ENCODE measurements around the gene ESR1. TPM values are rescaled to one million over a fixed set of nuclear protein-coding genes. Genes with fewer than 3 reads are reported as not detected.

The ESR1 gene
- polyA plus RNA-seq, 4 donors, result 0.13 to 0.55 TPM; not detected in 2

- Histone ChIP-seq H3K4me1 (ENCODE audit: control insufficient read depth in 3 of 3, insufficient read depth in 2 of 3, low read depth in 1 of 3, low read length in 2 of 3) (no peaks in the 10 kb centered on the region), H3K27me3 (ENCODE audit: control insufficient read depth in 3 of 3, insufficient read depth in 3 of 3, low read length in 3 of 3) (no peaks in the 10 kb centered on the region), H3K9me3 (ENCODE audit: control insufficient read depth in 2 of 2, insufficient read depth in 1 of 2, low read depth in 1 of 2, low read length in 1 of 2) (no peaks in the 10 kb centered on the region), H3K4me3 (ENCODE audit: low read depth in 1 of 3, low read length in 3 of 3) (no peak overlapping the region), H3K27ac (ENCODE audit: low read depth in 1 of 3, low read length in 2 of 3) (peak overlapping the region in 1 of 3 donors; percentile 43), H3K36me3 (ENCODE audit: control insufficient read depth in 3 of 3, insufficient read depth in 2 of 3, low read depth in 1 of 3, low read length in 3 of 3) (no peaks in the 10 kb centered on the region)
- 38 to 56% (median 41%) methylated on average over 3 of the region's 3 CpGs for WGBS, 3 donors
- peak; percentile 21 to 63 for DNase-seq
- FAIRE-seq, result no peak
These were observed 287.6 kb downstream of the ESR1 start for GRCh38 chr6:152094992-152095592.

GRCh38 chr6:152096863-152097496 lies 289.5 kb downstream of the ESR1 start:
- H3K4me3 ChIP-seq (ENCODE audit: low read depth in 1 of 3, low read length in 3 of 3), result no peak overlapping the region
- H3K36me3 ChIP-seq (ENCODE audit: control insufficient read depth in 3 of 3, insufficient read depth in 2 of 3, low read depth in 1 of 3, low read length in 3 of 3), result no peaks in the 10 kb centered on the region
- no peaks in the 10 kb centered on the region for H3K9me3 ChIP-seq (ENCODE audit: control insufficient read depth in 2 of 2, insufficient read depth in 1 of 2, low read depth in 1 of 2, low read length in 1 of 2)
- FAIRE-seq (no peak), DNase-seq (no peak)
- H3K4me1 ChIP-seq (ENCODE audit: control insufficient read depth in 3 of 3, insufficient read depth in 2 of 3, low read depth in 1 of 3, low read length in 2 of 3), result no peaks in the 10 kb centered on the region
- no peak overlapping the region for H3K27ac ChIP-seq (ENCODE audit: low read depth in 1 of 3, low read length in 2 of 3)
- no peaks in the 10 kb centered on the region for H3K27me3 ChIP-seq (ENCODE audit: control insufficient read depth in 3 of 3, insufficient read depth in 3 of 3, low read length in 3 of 3)
- WGBS, 3 donors, result 55 to 57% (median 55%) methylated on average over 5 of the region's 5 CpGs

- Histone ChIP-seq H3K36me3 (ENCODE audit: control insufficient read depth in 3 of 3, insufficient read depth in 2 of 3, low read depth in 1 of 3, low read length in 3 of 3) (no peaks in the 10 kb centered on the region), H3K27me3 (ENCODE audit: control insufficient read depth in 3 of 3, insufficient read depth in 3 of 3, low read length in 3 of 3) (no peaks in the 10 kb centered on the region), H3K9me3 (ENCODE audit: control insufficient read depth in 2 of 2, insufficient read depth in 1 of 2, low read depth in 1 of 2, low read length in 1 of 2) (no peaks in the 10 kb centered on the region), H3K4me1 (ENCODE audit: control insufficient read depth in 3 of 3, insufficient read depth in 2 of 3, low read depth in 1 of 3, low read length in 2 of 3) (no peaks in the 10 kb centered on the region), H3K4me3 (ENCODE audit: low read depth in 1 of 3, low read length in 3 of 3) (no peak overlapping the region), H3K27ac (ENCODE audit: low read depth in 1 of 3, low read length in 2 of 3) (no peak overlapping the region)
- WGBS, 3 donors, result 88 to 90% (median 88%) methylated on average over 14 of the region's 14 CpGs
- no peak for DNase-seq
- no peak for FAIRE-seq
These were observed 291.2 kb downstream of the ESR1 start for GRCh38 chr6:152098683-152099082.

- Histone ChIP-seq H3K36me3 (ENCODE audit: control insufficient read depth in 3 of 3, insufficient read depth in 2 of 3, low read depth in 1 of 3, low read length in 3 of 3) (no peaks in the 10 kb centered on the region), H3K9me3 (ENCODE audit: control insufficient read depth in 2 of 2, insufficient read depth in 1 of 2, low read depth in 1 of 2, low read length in 1 of 2) (no peaks in the 10 kb centered on the region), H3K27ac (ENCODE audit: low read depth in 1 of 3, low read length in 2 of 3) (no peak overlapping the region), H3K4me1 (ENCODE audit: control insufficient read depth in 3 of 3, insufficient read depth in 2 of 3, low read depth in 1 of 3, low read length in 2 of 3) (no peaks in the 10 kb centered on the region), H3K4me3 (ENCODE audit: low read depth in 1 of 3, low read length in 3 of 3) (no peak overlapping the region), H3K27me3 (ENCODE audit: control insufficient read depth in 3 of 3, insufficient read depth in 3 of 3, low read length in 3 of 3) (no peaks in the 10 kb centered on the region)
- DNase-seq (no peak), FAIRE-seq (no peak)
- 89 to 95% (median 92%) methylated on average over 4 of the region's 4 CpGs for WGBS, 3 donors
These were observed 292.1 kb downstream of the ESR1 start for GRCh38 chr6:152099446-152100182.

GRCh38 chr6:152100183-152100618 lies 292.7 kb downstream of the ESR1 start:
- WGBS, 3 donors, result 41 to 68% (median 51%) methylated on average over 7 of the region's 7 CpGs
- FAIRE-seq (no peak), DNase-seq (no peak)
- Histone ChIP-seq H3K4me3 (ENCODE audit: low read depth in 1 of 3, low read length in 3 of 3) (no peak overlapping the region), H3K4me1 (ENCODE audit: control insufficient read depth in 3 of 3, insufficient read depth in 2 of 3, low read depth in 1 of 3, low read length in 2 of 3) (no peaks in the 10 kb centered on the region), H3K27me3 (ENCODE audit: control insufficient read depth in 3 of 3, insufficient read depth in 3 of 3, low read length in 3 of 3) (no peaks in the 10 kb centered on the region), H3K36me3 (ENCODE audit: control insufficient read depth in 3 of 3, insufficient read depth in 2 of 3, low read depth in 1 of 3, low read length in 3 of 3) (no peaks in the 10 kb centered on the region), H3K9me3 (ENCODE audit: control insufficient read depth in 2 of 2, insufficient read depth in 1 of 2, low read depth in 1 of 2, low read length in 1 of 2) (no peaks in the 10 kb centered on the region), H3K27ac (ENCODE audit: low read depth in 1 of 3, low read length in 2 of 3) (no peak overlapping the region)

DNA sequence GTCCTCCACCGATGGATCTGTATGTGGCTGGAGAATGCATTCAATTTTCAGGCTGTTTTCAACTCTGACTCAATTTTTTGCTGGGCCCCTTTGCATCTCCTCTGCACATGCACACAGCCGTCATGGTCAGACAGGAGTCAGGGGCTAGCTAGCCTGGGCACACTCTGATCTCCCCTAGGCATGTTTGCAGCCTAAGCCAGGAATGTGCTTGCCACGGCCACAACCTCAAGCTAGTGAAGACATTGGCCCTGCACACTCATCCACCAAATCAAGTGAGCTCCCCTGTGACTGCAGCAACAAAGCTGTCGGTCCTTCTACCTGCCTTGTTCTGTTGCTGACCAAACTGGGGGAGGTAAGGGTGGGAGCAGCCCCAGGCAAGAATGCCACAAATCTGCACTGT lies 300.5 kb downstream of the ESR1 start:
- no peak overlapping the region for H3K4me3 ChIP-seq (ENCODE audit: low read depth in 1 of 3, low read length in 3 of 3)
- no peaks in the 10 kb centered on the region for H3K4me1 ChIP-seq (ENCODE audit: control insufficient read depth in 3 of 3, insufficient read depth in 2 of 3, low read depth in 1 of 3, low read length in 2 of 3)
- no peaks in the 10 kb centered on the region for H3K9me3 ChIP-seq (ENCODE audit: control insufficient read depth in 2 of 2, insufficient read depth in 1 of 2, low read depth in 1 of 2, low read length in 1 of 2)
- 76 to 81% (median 77%) methylated on average over 4 of the region's 4 CpGs for WGBS, 3 donors
- no peaks in the 10 kb centered on the region for H3K27me3 ChIP-seq (ENCODE audit: control insufficient read depth in 3 of 3, insufficient read depth in 3 of 3, low read length in 3 of 3)
- no peak overlapping the region for H3K27ac ChIP-seq (ENCODE audit: low read depth in 1 of 3, low read length in 2 of 3)
- no peak for DNase-seq
- no peaks in the 10 kb centered on the region for H3K36me3 ChIP-seq (ENCODE audit: control insufficient read depth in 3 of 3, insufficient read depth in 2 of 3, low read depth in 1 of 3, low read length in 3 of 3)
- no peak for FAIRE-seq

DNA sequence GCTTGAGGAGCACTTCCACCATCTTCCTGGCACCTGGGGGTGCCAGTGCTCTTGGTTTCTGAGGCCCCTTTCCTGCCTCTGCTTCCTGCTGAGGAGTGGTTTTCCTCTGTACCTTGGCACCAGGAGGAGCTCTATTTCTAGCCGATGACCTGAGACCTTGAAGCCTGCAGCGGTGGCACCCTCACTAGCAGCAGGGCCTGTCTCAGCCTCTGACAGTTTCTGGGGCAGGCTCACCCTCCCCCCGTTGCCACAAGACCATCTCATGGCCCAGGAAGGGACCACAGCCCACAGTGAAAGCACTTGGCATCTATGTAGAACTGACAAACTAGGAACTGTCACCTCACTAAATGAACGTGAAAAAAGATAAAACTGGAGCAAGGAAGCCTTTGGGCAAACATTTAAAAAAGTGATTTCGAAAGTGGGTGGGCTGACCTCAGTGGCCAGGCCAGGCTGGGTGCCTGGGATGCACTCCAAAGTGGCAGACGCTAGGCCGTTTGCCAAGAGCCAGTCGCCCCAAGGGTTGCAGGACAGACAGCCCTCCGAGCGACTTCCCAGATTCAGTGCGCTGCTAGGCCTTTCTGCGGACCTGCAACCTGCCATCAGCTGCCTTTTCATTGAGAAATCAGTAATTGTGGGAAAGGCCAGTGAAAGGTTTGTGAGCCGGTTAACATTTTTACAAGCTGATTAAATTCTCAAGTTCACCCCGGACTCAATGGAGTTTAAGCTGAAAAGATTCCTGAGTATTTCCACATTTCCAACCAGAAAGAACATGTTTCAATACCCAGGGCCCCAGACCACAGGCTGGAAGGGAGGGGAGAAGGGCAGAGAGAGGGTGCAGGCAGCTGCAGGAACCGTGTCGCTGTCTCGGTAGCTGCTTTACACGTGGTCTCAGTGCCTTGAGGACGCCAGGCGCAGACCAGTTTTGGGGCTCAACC lies 303.7 kb downstream of the ESR1 start:
- WGBS, 3 donors, result 62 to 70% (median 69%) methylated on average over 20 of the region's 20 CpGs
- H3K4me3 ChIP-seq (ENCODE audit: low read depth in 1 of 3, low read length in 3 of 3), result no peak overlapping the region
- FAIRE-seq (no peak), DNase-seq (no peak)
- H3K9me3 ChIP-seq (ENCODE audit: control insufficient read depth in 2 of 2, insufficient read depth in 1 of 2, low read depth in 1 of 2, low read length in 1 of 2), result no peaks in the 10 kb centered on the region
- no peaks in the 10 kb centered on the region for H3K27me3 ChIP-seq (ENCODE audit: control insufficient read depth in 3 of 3, insufficient read depth in 3 of 3, low read length in 3 of 3)
- no peaks in the 10 kb centered on the region for H3K4me1 ChIP-seq (ENCODE audit: control insufficient read depth in 3 of 3, insufficient read depth in 2 of 3, low read depth in 1 of 3, low read length in 2 of 3)
- no peaks in the 10 kb centered on the region for H3K36me3 ChIP-seq (ENCODE audit: control insufficient read depth in 3 of 3, insufficient read depth in 2 of 3, low read depth in 1 of 3, low read length in 3 of 3)
- no peak overlapping the region for H3K27ac ChIP-seq (ENCODE audit: low read depth in 1 of 3, low read length in 2 of 3)
